ENCODE measurements around the gene USF3. TPM values are rescaled to one million over a fixed set of nuclear protein-coding genes. Genes with fewer than 3 reads are reported as not detected.

USF3 gene
- total and polyA plus RNA-seq, 2 of the 8 experiments (the other 6 are each of a cell fraction or from before 2014, with no cell fraction given) = 9.6 to 18.5 TPM

DNA sequence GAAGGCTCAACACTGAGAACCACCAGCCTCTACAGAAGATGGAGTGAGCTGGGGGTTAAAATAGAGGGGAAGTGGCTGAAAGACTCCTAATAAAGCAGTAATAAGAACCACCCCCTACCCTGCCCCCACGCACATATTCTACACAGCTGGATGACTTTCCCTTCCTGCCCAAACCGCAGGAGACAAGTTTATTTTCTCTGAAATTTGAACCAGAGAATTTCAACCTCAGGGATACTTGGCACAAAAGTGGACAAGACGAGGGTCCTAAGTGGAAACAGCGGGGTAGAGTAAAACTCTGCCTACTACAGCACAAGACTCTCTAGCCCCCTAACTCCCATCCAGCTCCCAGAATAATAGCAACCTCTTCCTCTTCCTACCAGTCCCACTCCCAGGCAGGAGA is 28.4 kb downstream of the USF3 start:
- H3K79me1 ChIP-seq (ENCODE audit: low read depth, low read length) = no peaks in the 10 kb centered on the region
- H2BK12ac ChIP-seq (ENCODE audit: low read depth, low read length) = no peak overlapping the region
- no peak overlapping the region for H3K4me3 ChIP-seq (ENCODE audit: extremely low read depth in 1 of 4, insufficient read depth in 2 of 4, low read depth in 3 of 4, low read length in 4 of 4)
- H3K9ac ChIP-seq (replicated peaks in 1 of 4; ENCODE audit: extremely low read depth in 1 of 4, low read depth in 3 of 4, low read length in 3 of 4) = no peak overlapping the region
- WGBS, 2 experiments (ENCODE audit: extremely low coverage in 1 of 2, insufficient coverage in 1 of 2, insufficient read length in 1 of 2, insufficient replicate concordance in 2 of 2, low coverage in 1 of 2, low lambda C conversion rate in 2 of 2, missing lambda C conversion rate in 1 of 2) = 77% methylated on average over 4 of the region's 4 CpGs; no CpG with 5 or more reads in 1 of the 2 experiments
- H2AFZ ChIP-seq (ENCODE audit: low read length) = no peak overlapping the region
- FAIRE-seq = no peak
- no peak overlapping the region for H2BK15ac ChIP-seq (ENCODE audit: low read length)
- no peak for DNase-seq (ENCODE audit: low read depth in 1 of 2, low spot score in 2 of 2)
- H3K14ac ChIP-seq (ENCODE audit: insufficient read length) = no peak overlapping the region
- no peak overlapping the region for H4K5ac ChIP-seq (ENCODE audit: insufficient read length, low read depth, low read length)
- no peak overlapping the region for H3K27ac ChIP-seq (ENCODE audit: low read depth, low read length)
- no peak overlapping the region for H2BK120ac ChIP-seq (replicated peaks; ENCODE audit: low read depth, low read length)
- no peaks in the 10 kb centered on the region for H3K9me3 ChIP-seq (ENCODE audit: insufficient read depth in 2 of 2, low read depth in 1 of 2, low read length in 1 of 2)
- H3K56ac ChIP-seq (replicated peaks; ENCODE audit: insufficient read length, low read depth, low read length) = no peak overlapping the region
- no peak overlapping the region for H4K8ac ChIP-seq (ENCODE audit: extremely low read depth, insufficient read depth, low read length)
- H3K4me2 ChIP-seq (ENCODE audit: insufficient read depth in 1 of 2, low read depth in 2 of 2, low read length in 2 of 2) = no peak overlapping the region
- POLR2A ChIA-PET (ENCODE audit: partially characterized antibody) = no interaction called here
- H2AK5ac ChIP-seq (ENCODE audit: low read depth, low read length) = no peak overlapping the region
- H3K4me1 ChIP-seq (replicated peaks in 1 of 4; ENCODE audit: control insufficient read depth in 3 of 4, insufficient read depth in 4 of 4, low read length in 3 of 4) = peaks cover 0 to 6% (median under 1%) of the 10 kb centered on the region in 4 experiments; a peak in 2 of 7 replicates
- no peak overlapping the region for H2BK5ac ChIP-seq (ENCODE audit: low read depth, low read length)
- no peaks in the 10 kb centered on the region for H3K36me3 ChIP-seq (ENCODE audit: control insufficient read depth in 2 of 4, insufficient read depth in 4 of 4, low read length in 3 of 4)
- H3K27me3 ChIP-seq (replicated peaks in 1 of 4; ENCODE audit: control insufficient read depth in 3 of 4, extremely low read depth in 1 of 4, insufficient read depth in 3 of 4, low read length in 3 of 4) = no peaks in the 10 kb centered on the region
- H2BK20ac ChIP-seq (ENCODE audit: low read length) = no peak overlapping the region
- no peak overlapping the region for H3K23ac ChIP-seq (ENCODE audit: insufficient read length)
- CTCF ChIA-PET (ENCODE audit: partially characterized antibody) = interaction anchor here (0.5 to 1.8 kb wide), 2 partner anchors 67 to 430 kb away, joined by 4 to 5 read pairs; no protein-coding TSS in a partner anchor
- no peaks in the 10 kb centered on the region for H3K23me2 ChIP-seq (ENCODE audit: low read depth, low read length)
- H4K20me1 ChIP-seq (replicated peaks in 1 of 2; ENCODE audit: control insufficient read depth in 1 of 2, insufficient read depth in 2 of 2, low read length in 2 of 2) = no peaks in the 10 kb centered on the region
- H3K4ac ChIP-seq (replicated peaks; ENCODE audit: insufficient read length, low read depth, low read length) = no peak overlapping the region
- no peak overlapping the region for H4K91ac ChIP-seq (replicated peaks; ENCODE audit: insufficient read length, low read length)
- no peak overlapping the region for H3K18ac ChIP-seq (ENCODE audit: extremely low read depth, low read length)
- H3K79me2 ChIP-seq (ENCODE audit: control insufficient read depth in 1 of 2, insufficient read depth in 2 of 2, low read length in 2 of 2) = no peaks in the 10 kb centered on the region
- TF ChIP-seq POU5F1 (IDR thresholded peaks at IDR 0.05; ENCODE audit: low read depth, low read length) = no peak
- no peak for TF ChIP-seq JUND (IDR thresholded peaks at IDR 0.05; ENCODE audit: low read length)
- TF ChIP-seq SIX5 (IDR thresholded peaks at IDR 0.05; ENCODE audit: low read depth, low read length) = no peak
- TF ChIP-seq CHD1 (IDR thresholded peaks at IDR 0.05; ENCODE audit: low read depth, low read length) = no peak
- no peak for TF ChIP-seq TBP (IDR thresholded peaks at IDR 0.05; ENCODE audit: low read depth, low read length)
- TF ChIP-seq RFX5 (IDR thresholded peaks at IDR 0.05; ENCODE audit: borderline replicate concordance, low read depth, low read length) = no peak
- TF ChIP-seq, protein P1, sequence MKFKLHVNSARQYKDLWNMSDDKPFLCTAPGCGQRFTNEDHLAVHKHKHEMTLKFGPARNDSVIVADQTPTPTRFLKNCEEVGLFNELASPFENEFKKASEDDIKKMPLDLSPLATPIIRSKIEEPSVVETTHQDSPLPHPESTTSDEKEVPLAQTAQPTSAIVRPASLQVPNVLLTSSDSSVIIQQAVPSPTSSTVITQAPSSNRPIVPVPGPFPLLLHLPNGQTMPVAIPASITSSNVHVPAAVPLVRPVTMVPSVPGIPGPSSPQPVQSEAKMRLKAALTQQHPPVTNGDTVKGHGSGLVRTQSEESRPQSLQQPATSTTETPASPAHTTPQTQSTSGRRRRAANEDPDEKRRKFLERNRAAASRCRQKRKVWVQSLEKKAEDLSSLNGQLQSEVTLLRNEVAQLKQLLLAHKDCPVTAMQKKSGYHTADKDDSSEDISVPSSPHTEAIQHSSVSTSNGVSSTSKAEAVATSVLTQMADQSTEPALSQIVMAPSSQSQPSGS (IDR thresholded peaks at IDR 0.05; ENCODE audit: low read length) = no peak
- no peak for TF ChIP-seq CBX8 (IDR thresholded peaks at IDR 0.05; ENCODE audit: borderline replicate concordance, low read depth, low read length)
- TF ChIP-seq RXRA (IDR thresholded peaks at IDR 0.05; ENCODE audit: insufficient read depth, low read depth, low read length) = no peak
- TF ChIP-seq BACH1 (IDR thresholded peaks at IDR 0.05; ENCODE audit: low read length) = no peak
- no peak for TF ChIP-seq HDAC2 (IDR thresholded peaks at IDR 0.05; ENCODE audit: borderline replicate concordance in 1 of 2, low read depth in 2 of 2, low read length in 2 of 2)
- no peak for TF ChIP-seq CREB1 (IDR thresholded peaks at IDR 0.05)
- TF ChIP-seq, protein P2, sequence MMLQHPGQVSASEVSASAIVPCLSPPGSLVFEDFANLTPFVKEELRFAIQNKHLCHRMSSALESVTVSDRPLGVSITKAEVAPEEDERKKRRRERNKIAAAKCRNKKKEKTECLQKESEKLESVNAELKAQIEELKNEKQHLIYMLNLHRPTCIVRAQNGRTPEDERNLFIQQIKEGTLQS (IDR thresholded peaks at IDR 0.05; ENCODE audit: insufficient read depth, low read depth, low read length) = no peak

Measured in H1 (cell line).